Measurements from ENCODE around the gene CSF2RB. TPM values are rescaled to one million over a fixed set of nuclear protein-coding genes. Genes with fewer than 3 reads are reported as not detected.

The CSF2RB gene
- total and polyA plus RNA-seq, 12 donors: 0.55 to 12.4 (median 4.4) TPM

DNA sequence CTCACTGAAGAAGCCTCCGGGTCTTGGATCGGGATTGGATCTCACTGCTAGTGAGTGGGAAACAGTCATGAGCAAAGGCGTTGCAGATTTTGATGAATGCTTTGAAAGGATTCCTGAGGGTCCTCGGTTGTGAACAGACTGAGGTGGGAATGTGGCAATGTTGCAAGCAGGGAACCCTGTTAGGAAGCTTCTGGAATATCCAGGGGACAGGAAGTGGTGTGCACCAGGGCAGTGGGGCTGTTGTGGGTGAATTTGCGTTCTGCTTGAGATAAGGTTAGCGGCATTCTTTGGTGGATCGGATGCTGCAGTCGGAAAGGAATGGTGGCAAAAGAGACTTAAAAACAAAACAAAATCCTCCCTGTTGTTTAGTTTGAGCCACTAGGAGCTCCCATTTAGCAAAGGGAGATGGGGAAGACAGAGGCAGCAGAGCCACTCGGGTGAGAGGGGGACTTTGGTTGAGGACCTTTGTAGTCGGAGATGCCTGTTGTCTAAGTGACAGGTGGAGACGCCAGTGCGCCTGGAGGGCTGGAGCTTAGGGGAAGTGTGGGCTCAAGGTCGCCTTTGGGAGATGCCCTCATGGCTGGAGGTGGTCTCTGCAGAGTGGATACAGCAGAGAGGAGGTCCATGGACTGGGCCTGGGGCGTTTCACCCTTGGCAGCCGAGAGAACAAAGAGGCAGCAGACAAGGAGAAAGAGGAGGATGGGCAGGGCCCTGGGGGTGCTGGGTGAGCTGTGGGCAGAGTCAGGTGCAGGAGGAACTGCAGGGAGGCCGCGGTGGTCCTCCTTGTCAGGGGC, 37.6 kb downstream of the CSF2RB start:
- Histone ChIP-seq H3K4me1 (replicated peaks in 1 of 2) (no peaks in the 10 kb centered on the region), H3K27me3 (peaks cover 4% of the 10 kb centered on the region), H3K4me3 (no peak overlapping the region), H3K36me3 (replicated peaks in 1 of 2) (no peaks in the 10 kb centered on the region), H3K9me3 (replicated peaks in 1 of 3) (no peaks in the 10 kb centered on the region), H3K27ac (no peak overlapping the region)
- intact Hi-C loops (cut with DNase I): no loop called here
- WGBS, 4 donors: 83 to 87% (median 85%) methylated on average over 13 to 17 of the region's 17 CpGs
- no peak for TF ChIP-seq POLR2A (IDR thresholded peaks at IDR 0.05)
- TF ChIP-seq, protein P1, sequence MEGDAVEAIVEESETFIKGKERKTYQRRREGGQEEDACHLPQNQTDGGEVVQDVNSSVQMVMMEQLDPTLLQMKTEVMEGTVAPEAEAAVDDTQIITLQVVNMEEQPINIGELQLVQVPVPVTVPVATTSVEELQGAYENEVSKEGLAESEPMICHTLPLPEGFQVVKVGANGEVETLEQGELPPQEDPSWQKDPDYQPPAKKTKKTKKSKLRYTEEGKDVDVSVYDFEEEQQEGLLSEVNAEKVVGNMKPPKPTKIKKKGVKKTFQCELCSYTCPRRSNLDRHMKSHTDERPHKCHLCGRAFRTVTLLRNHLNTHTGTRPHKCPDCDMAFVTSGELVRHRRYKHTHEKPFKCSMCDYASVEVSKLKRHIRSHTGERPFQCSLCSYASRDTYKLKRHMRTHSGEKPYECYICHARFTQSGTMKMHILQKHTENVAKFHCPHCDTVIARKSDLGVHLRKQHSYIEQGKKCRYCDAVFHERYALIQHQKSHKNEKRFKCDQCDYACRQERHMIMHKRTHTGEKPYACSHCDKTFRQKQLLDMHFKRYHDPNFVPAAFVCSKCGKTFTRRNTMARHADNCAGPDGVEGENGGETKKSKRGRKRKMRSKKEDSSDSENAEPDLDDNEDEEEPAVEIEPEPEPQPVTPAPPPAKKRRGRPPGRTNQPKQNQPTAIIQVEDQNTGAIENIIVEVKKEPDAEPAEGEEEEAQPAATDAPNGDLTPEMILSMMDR (IDR thresholded peaks at IDR 0.05): no peak
- DNase-seq: peak in 1 of 7 donors; percentile 31

DNA sequence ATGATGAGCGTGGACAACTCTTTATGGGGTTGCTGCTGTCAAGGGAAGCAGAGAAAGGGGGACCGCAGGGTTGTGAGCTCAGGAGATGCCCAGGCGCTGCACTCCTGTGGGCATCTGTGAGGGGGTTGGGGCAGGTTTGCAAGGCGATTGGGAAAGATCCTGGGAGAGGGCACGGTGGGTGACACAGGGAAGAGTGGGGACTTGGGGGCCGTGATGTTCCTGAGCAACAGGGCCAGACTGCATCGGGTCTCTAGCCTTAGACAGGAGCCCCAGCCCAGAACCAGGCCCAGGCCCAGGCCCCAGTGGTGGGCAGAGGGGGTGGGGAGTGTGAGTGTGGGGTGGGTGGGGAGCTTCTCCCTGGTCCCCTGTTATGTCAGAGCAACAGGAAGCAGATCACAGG, 38.3 kb downstream of the CSF2RB start:
- no peak overlapping the region for H3K27ac ChIP-seq
- H3K4me1 ChIP-seq (replicated peaks in 1 of 2): no peaks in the 10 kb centered on the region
- DNase-seq: no peak
- H3K27me3 ChIP-seq: peaks cover 4% of the 10 kb centered on the region
- H3K4me3 ChIP-seq: no peak overlapping the region
- H3K36me3 ChIP-seq (replicated peaks in 1 of 2): no peaks in the 10 kb centered on the region
- 82 to 96% (median 91%) methylated on average over 7 of the region's 7 CpGs for WGBS, 4 donors
- intact Hi-C loops (cut with DNase I): no loop called here
- TF ChIP-seq POLR2A (IDR thresholded peaks at IDR 0.05): no peak
- TF ChIP-seq, protein P1 (IDR thresholded peaks at IDR 0.05): no peak
- H3K9me3 ChIP-seq (replicated peaks in 1 of 3): no peaks in the 10 kb centered on the region

DNA sequence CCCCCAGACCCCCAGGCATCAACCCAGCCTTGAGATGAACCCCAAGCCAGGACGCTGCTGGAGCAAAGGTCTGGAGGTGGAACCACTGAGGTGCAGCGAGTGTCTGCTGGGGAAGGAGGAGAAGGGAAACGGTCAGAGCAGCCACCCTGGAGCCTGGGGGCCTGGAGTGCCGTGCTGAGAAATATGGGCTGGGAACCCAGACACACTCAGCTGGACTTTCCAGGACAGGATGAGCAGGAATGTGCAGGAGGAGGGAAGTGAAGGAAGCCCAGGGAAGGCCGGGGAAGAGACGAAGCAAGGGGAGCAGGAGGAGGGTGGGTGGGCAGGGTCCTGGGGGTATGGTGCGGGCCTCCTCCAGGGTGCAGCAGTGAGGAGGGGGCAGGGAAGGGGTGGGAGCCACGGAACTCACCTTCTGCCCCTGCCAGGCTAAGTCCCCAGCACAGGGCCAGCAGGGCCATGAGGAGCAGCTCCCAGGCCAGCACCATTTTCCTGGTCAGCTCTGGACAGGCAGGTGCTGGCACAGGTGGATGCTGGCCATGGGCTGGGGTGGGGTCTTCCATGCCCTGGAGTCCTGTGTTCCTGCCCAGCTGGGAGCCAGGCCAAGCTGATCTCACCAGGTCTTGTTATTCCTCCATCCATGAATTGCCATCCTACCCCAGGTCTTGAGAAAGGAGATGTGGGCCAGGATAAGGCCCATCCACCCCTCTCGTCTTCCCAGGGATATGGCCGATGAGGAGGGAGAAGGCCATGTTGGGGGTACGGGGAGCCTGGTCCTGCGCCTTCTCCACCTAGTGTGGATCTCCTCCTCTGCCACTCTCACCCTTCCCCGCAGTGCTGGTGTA, 40.0 kb downstream of the CSF2RB start:
- Histone ChIP-seq H3K27me3 (peaks cover 4% of the 10 kb centered on the region), H3K36me3 (replicated peaks in 1 of 2) (no peaks in the 10 kb centered on the region), H3K4me1 (replicated peaks in 1 of 2) (no peaks in the 10 kb centered on the region), H3K27ac (no peak overlapping the region), H3K9me3 (replicated peaks in 1 of 3) (no peaks in the 10 kb centered on the region), H3K4me3 (no peak overlapping the region)
- 76 to 82% (median 77%) methylated on average over 12 to 13 of the region's 13 CpGs for WGBS, 4 donors
- intact Hi-C loops (cut with DNase I): no loop called here
- DNase-seq: peak in 1 of 7 donors; percentile 31
- TF ChIP-seq, protein P1 (IDR thresholded peaks at IDR 0.05): no peak
- TF ChIP-seq POLR2A (IDR thresholded peaks at IDR 0.05): no peak

DNA sequence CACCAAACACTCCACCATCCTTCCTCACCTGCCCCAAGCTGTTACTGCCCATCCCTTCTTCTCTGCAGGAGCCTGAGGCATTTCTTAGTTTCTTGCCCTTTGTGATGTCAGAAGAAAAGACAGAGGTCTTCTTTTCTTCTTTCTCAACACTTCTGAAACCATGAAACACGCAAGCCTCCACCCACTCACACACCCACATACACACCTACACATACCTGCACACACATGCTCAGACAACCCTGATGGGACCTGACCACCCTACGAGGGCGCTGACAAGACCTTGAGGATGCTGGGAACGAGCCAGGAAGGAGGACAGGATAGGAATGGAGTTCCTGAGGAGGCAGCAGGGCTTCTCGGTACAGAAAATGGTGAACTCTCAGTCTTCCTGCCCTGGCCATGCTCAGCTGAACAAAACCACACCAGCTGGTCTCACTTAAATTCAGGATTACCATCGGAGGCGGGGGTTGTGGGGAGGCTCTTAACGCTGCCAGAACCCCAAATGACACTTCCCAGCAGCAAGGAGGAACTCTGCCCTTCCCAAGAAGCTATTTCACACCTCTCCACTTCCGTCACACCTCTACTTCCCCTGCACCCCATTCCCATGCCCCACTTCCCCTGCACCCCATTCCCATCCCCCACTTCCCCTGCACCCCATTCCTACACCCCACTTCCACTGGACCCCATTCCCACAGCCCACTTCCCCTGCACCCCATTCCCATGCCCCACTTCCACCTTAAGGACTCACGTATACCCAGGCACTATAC, 41.0 kb downstream of the CSF2RB start:
- Histone ChIP-seq H3K4me3 (no peak overlapping the region), H3K9me3 (replicated peaks in 1 of 3) (no peaks in the 10 kb centered on the region), H3K36me3 (replicated peaks in 1 of 2) (no peaks in the 10 kb centered on the region), H3K27me3 (peaks cover 4% of the 10 kb centered on the region), H3K27ac (no peak overlapping the region), H3K4me1 (replicated peaks in 1 of 2) (no peaks in the 10 kb centered on the region)
- DNase-seq: peak in 1 of 7 donors; percentile 29
- 62 to 73% (median 68%) methylated on average over 10 of the region's 10 CpGs for WGBS, 4 donors
- no peak for TF ChIP-seq POLR2A (IDR thresholded peaks at IDR 0.05)
- TF ChIP-seq, protein P1 (IDR thresholded peaks at IDR 0.05): no peak
- intact Hi-C loops (cut with DNase I): no loop called here
